ENCODE measurements around the gene CNTNAP5. TPM values are rescaled to one million over a fixed set of nuclear protein-coding genes. Genes with fewer than 3 reads are reported as not detected.

Gene CNTNAP5
- total and polyA plus RNA-seq, 2 of the 13 experiments (the other 11 are each of a cell fraction or from before 2014, with no cell fraction given) = not detected

GRCh38 chr2:124159166-124159565, 134.1 kb downstream of the CNTNAP5 start:
- H3K9ac ChIP-seq (ENCODE audit: insufficient read depth, low read depth, low read length) = no peak overlapping the region
- no peaks in the 10 kb centered on the region for H3K4me1 ChIP-seq (ENCODE audit: insufficient read depth, low read length)
- ChIA-PET CTCF (ENCODE audit: low intra/inter-chr PET ratio, low total read pairs) (no interaction called here), POLR2A (no interaction called here)
- no peaks in the 10 kb centered on the region for H3K27me3 ChIP-seq (ENCODE audit: control insufficient read depth in 1 of 2, insufficient read depth in 2 of 2, low read length in 2 of 2)
- WGBS (ENCODE audit: low lambda C conversion rate) = 2% methylated on average over 1 of the region's 1 CpG
- H3K27ac ChIP-seq (ENCODE audit: extremely low read length, insufficient read depth, low read length) = no peak overlapping the region
- no peaks in the 10 kb centered on the region for H4K20me1 ChIP-seq (ENCODE audit: insufficient read depth, low read length)
- intact Hi-C loops (cut with micrococcal nuclease; ENCODE audit: unreplicated experiment) = no loop called here
- TF ChIP-seq MAZ (IDR thresholded peaks at IDR 0.05; ENCODE audit: borderline replicate concordance, low read depth, low read length) (no peak), MAZ (CRISPR knock-in tag; IDR thresholded peaks at IDR 0.05; ENCODE audit: low read depth) (no peak), ZFP62 (CRISPR knock-in tag; IDR thresholded peaks at IDR 0.05) (no peak)
- no peak overlapping the region for H3K4me3 ChIP-seq (replicated peaks in 1 of 3; ENCODE audit: insufficient read depth in 1 of 3, low read depth in 2 of 3, low read length in 3 of 3)
- ATAC-seq (no peak), FAIRE-seq (no peak), DNase-seq (ENCODE audit: low spot score) (no peak)
- BruUV-seq (replicated peaks) = no TSS peak
- H3K4me2 ChIP-seq (ENCODE audit: low read depth, low read length) = no peak overlapping the region
- no peak overlapping the region for H2AFZ ChIP-seq (ENCODE audit: low read length)
- H3K36me3 ChIP-seq (replicated peaks in 1 of 2; ENCODE audit: control insufficient read depth in 1 of 2, insufficient read depth in 2 of 2, low read length in 2 of 2) = no peaks in the 10 kb centered on the region
- no peaks in the 10 kb centered on the region for H3K9me3 ChIP-seq (ENCODE audit: low read length)
- no peaks in the 10 kb centered on the region for H3K79me2 ChIP-seq (ENCODE audit: insufficient read depth, low read length)
- in situ Hi-C loops (cut with HindIII; ENCODE audit: extremely low pct_ligation_motif_present, low pct_unique_long_range_greater_than_20kb) = no loop called here

DNA sequence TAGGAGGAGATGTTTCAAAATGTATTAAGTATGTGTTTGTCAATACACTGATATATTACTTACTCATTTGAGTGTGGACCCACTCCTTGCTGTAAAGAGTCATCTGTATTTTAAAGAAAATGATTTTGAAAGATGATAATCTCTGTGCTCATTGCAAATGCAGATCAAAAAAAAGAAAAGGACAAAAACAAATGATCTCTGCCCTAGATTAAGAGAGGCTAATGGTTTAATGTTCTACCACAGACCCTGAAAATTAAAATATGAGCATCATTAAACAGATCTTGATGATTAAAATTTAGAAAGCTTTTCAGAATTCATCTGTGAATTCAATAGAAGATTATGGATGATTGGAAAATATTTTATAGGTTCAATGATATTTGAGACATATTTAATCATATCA, 136.5 kb downstream of the CNTNAP5 start:
- intact Hi-C loops (cut with micrococcal nuclease; ENCODE audit: unreplicated experiment) (no loop called here), in situ Hi-C loops (cut with HindIII; ENCODE audit: extremely low pct_ligation_motif_present, low pct_unique_long_range_greater_than_20kb) (no loop called here)
- H3K4me2 ChIP-seq (ENCODE audit: low read depth, low read length) = no peak overlapping the region
- POLR2A ChIA-PET = no interaction called here
- H3K4me1 ChIP-seq (ENCODE audit: insufficient read depth, low read length) = no peaks in the 10 kb centered on the region
- no peak for DNase-seq (ENCODE audit: low spot score)
- FAIRE-seq = no peak
- no peaks in the 10 kb centered on the region for H3K9me3 ChIP-seq (ENCODE audit: low read length)
- H3K36me3 ChIP-seq (replicated peaks in 1 of 2; ENCODE audit: control insufficient read depth in 1 of 2, insufficient read depth in 2 of 2, low read length in 2 of 2) = no peaks in the 10 kb centered on the region
- H3K79me2 ChIP-seq (ENCODE audit: insufficient read depth, low read length) = no peaks in the 10 kb centered on the region
- H3K9ac ChIP-seq (ENCODE audit: insufficient read depth, low read depth, low read length) = no peak overlapping the region
- H3K27me3 ChIP-seq (ENCODE audit: control insufficient read depth in 1 of 2, insufficient read depth in 2 of 2, low read length in 2 of 2) = no peaks in the 10 kb centered on the region
- no peak overlapping the region for H3K27ac ChIP-seq (ENCODE audit: extremely low read length, insufficient read depth, low read length)
- no peaks in the 10 kb centered on the region for H4K20me1 ChIP-seq (ENCODE audit: insufficient read depth, low read length)
- no peak overlapping the region for H3K4me3 ChIP-seq (replicated peaks in 1 of 3; ENCODE audit: insufficient read depth in 1 of 3, low read depth in 2 of 3, low read length in 3 of 3)
- ATAC-seq = no peak
- CTCF ChIA-PET (ENCODE audit: low intra/inter-chr PET ratio, low total read pairs) = no interaction called here
- BruUV-seq (replicated peaks) = no TSS peak
- TF ChIP-seq JUN (CRISPR knock-in tag; IDR thresholded peaks at IDR 0.05) = no peak
- no peak for TF ChIP-seq PRPF4 (IDR thresholded peaks at IDR 0.05; ENCODE audit: low read depth, low read length, poor library complexity, severe bottlenecking)
- no peak for TF ChIP-seq WIZ (CRISPR knock-in tag; IDR thresholded peaks at IDR 0.05)
- no peak for TF ChIP-seq MTF2 (CRISPR knock-in tag; IDR thresholded peaks at IDR 0.05; ENCODE audit: borderline replicate concordance)
- no peak for TF ChIP-seq FIP1L1 (IDR thresholded peaks at IDR 0.05; ENCODE audit: borderline replicate concordance, insufficient read depth, low read depth, low read length)
- TF ChIP-seq MTERF4 (CRISPR knock-in tag; IDR thresholded peaks at IDR 0.05) = no peak
- no peak for TF ChIP-seq ZNF337 (CRISPR knock-in tag; IDR thresholded peaks at IDR 0.05; ENCODE audit: borderline replicate concordance, low read depth)
- no peak for TF ChIP-seq NKX3-1 (CRISPR knock-in tag; IDR thresholded peaks at IDR 0.05)
- TF ChIP-seq SALL2 (CRISPR knock-in tag; IDR thresholded peaks at IDR 0.05) = no peak
- no peak for TF ChIP-seq HNF4A (CRISPR knock-in tag; IDR thresholded peaks at IDR 0.05)
- no peak overlapping the region for H2AFZ ChIP-seq (ENCODE audit: low read length)
